22Rv1 (cell line): ENCODE data around the gene ZC3H12C.

Experiments
- H3K27ac ChIP-seq: fragments of 450-650 bp; 2 replicates; pipeline ENCODE4 v1.5.1; 2017
- CTCF ChIP-seq: fragments of 450-650 bp; IDR thresholded peaks from 2 replicates; pipeline ENCODE4 v1.5.1; 2017; ENCODE audit warnings: mild to moderate bottlenecking
- ZFX ChIP-seq: fragments of 450-650 bp; IDR thresholded peaks from 2 replicates; pipeline ENCODE4 v1.6.1; 2017; ENCODE audit warnings: antibody characterized with exemption, borderline replicate concordance

ZC3H12C gene

DNA sequence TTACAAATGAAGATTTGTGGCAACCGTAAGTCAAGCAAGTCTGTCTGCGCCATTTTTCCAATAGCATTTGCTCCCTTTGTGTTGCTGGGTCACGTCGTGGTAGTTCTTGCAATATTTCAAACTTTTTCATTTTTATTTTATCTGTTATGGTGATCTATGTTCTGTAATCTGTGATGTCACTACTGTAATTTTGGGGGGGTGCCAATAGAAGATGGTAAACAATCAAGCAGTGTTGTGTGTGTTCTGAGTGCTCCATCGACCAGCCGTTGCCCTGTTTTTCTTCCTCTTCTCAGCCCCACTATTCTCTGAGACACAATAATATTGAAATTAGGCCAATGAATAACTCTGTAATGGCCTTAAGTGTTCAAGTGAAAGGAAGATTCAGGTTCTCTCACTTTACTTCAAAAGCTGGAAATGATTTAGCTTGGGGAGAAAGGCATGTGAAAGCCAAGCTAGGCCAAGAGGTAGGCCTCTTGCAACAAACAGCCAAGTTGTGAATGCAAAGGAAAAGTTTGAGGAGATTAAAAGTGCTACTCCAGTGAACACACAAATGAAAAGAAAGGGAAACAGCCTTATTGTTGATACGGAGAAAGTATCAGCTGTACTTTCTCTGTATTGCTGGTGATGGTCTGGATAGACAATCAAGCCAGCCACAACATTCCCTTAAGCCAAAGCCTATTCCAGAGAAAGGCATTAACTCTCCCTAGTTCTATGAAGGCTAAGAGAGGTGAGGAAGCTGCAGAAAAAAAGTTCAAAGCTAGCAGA, 7.5 kb downstream of the ZC3H12C start:
- TF ChIP-seq ZFX (no peak), CTCF (no peak)
- no peak overlapping the region for H3K27ac ChIP-seq

- no peak overlapping the region for H3K27ac ChIP-seq
- no peak for TF ChIP-seq CTCF
- no peak for TF ChIP-seq ZFX
Observed at GRCh38 chr11:110106713-110107274, 13.6 kb downstream of the ZC3H12C start.

DNA sequence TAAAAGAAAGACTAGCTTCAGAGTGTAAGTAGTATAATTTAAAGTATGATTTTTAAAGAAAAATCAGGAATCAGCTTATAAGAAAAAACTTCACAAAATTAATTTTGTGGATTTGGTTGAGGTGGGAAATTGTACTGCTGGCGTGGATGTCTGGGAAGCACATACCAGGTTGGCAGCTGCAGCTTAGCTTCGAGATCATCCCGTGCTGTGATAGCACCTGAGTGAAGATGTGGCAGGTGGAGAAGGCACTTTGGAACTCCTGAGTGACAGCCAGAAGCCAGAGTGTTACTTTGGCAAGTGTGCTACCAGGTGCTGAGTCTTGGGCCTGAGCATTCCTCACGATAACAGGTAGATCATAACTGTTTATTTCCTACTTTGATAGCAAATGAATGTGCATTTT, 17.7 kb downstream of the ZC3H12C start:
- H3K27ac ChIP-seq = no peak overlapping the region
- TF ChIP-seq CTCF (no peak), ZFX (no peak)

DNA sequence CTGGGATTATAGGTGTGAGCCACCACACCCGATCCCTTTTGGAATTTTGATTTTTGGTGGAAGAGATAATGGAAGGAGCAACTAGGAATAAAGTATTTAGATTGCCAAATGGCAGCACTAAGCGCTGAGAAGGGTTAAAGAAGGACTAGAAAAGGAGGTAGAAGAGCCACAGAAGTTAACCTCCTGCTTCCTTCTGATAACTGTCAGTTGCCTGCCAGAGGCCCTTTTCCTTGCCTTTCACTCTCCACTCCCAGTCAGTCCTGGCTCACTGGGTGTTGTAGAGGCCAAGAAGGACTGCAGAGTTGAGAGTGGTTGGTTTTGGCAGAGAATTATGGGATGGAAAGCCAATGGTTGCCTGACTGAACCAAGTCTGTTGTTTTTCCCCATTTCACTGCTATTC, 19.3 kb downstream of the ZC3H12C start:
- H3K27ac ChIP-seq = no peak overlapping the region
- TF ChIP-seq ZFX (no peak), CTCF (no peak)

- H3K27ac ChIP-seq = no peak overlapping the region
- no peak for TF ChIP-seq ZFX
- no peak for TF ChIP-seq CTCF
Observed at GRCh38 chr11:110113505-110113904, 20.3 kb downstream of the ZC3H12C start.

GRCh38 chr11:110113973-110114372, 20.8 kb downstream of the ZC3H12C start:
- no peak overlapping the region for H3K27ac ChIP-seq
- TF ChIP-seq CTCF (no peak), ZFX (no peak)

- H3K27ac ChIP-seq = no peak overlapping the region
- TF ChIP-seq CTCF = no peak
- TF ChIP-seq ZFX = no peak
Observed at GRCh38 chr11:110119317-110119716, 26.1 kb downstream of the ZC3H12C start.
